K562 (cell line): ENCODE results near the gene ZNF140. TPM values are rescaled to one million over a fixed set of nuclear protein-coding genes. Genes with fewer than 3 reads are reported as not detected.

Experiments used
- ATAC-seq: fragments of 200-7000 bp; cut with Tn5 transposase; 3 replicates; pipeline ENCODE4 v1.9.1; 2020; ENCODE audit warnings: moderate library complexity
- BruUV-seq: library from RNA; stranded (reverse); fragments of 400-500 nt; replicated peaks from 2 replicates; lab custom pipeline; 2021; lab: Mats Ljungman, UMichigan
- CTCF ChIA-PET: fragments of 300-600 bp; formaldehyde crosslinking; extraction: SDS; loops from one replicate; lab custom pipeline; 2021; ENCODE audit warnings: low intra/inter-chr PET ratio; lab: Yijun Ruan, JAX
- POLR2A ChIA-PET: fragments of 300-600, 350-650 bp; sonication (Branson Sonifier 250); formaldehyde crosslinking; extraction: SDS; loops from one replicate; lab custom pipeline; 2021; ENCODE audit warnings: antibody characterized with exemption, inconsistent platforms; lab: Yijun Ruan, JAX
- DNase-seq, 4 experiments: peaks; one replicate each; pipeline versions ENCODE4 v3.0.0 to v3.0.0-alpha.2; 2011 to 2018; ENCODE audit warnings: low spot score in 3 of 4, mixed read lengths in 3 of 4; ENCODE audit errors: extremely low read depth in 1 of 4
- FAIRE-seq: peaks from 2 replicates; lab custom pipeline; 2011; peaks lifted over from hg19 to GRCh38; lab: Jason Lieb, UNC
- H2AFZ ChIP-seq: 2 replicates; pipeline ENCODE4 v1.6.0; 2011; ENCODE audit warnings: low read depth, low read length, control low read depth, inconsistent platforms
- H3K27ac ChIP-seq: fragments of 200-600 bp; 3 replicates; pipeline ENCODE4 v1.8.0; 2011; ENCODE audit warnings: low read depth, mild to moderate bottlenecking, control low read depth, inconsistent platforms, low read length, moderate library complexity, mixed read lengths; ENCODE audit errors: extremely low read depth
- H3K27me3 ChIP-seq, 2 experiments: fragments of 300-600 bp in 1 of 2; 2 replicates in 1 of 2; 3 replicates in 1 of 2; pipeline versions ENCODE4 v1.6.0 to v1.8.0; 2011; ENCODE audit warnings: inconsistent platforms in 2 of 2, low read length in 2 of 2, mild to moderate bottlenecking in 1 of 2, mixed read lengths in 1 of 2, moderate library complexity in 1 of 2; ENCODE audit not compliant: control insufficient read depth in 2 of 2, insufficient read depth in 2 of 2
- H3K36me3 ChIP-seq: fragments of 300-600 bp; 3 replicates; pipeline ENCODE4 v1.8.0; 2011; ENCODE audit warnings: mild to moderate bottlenecking, low read length, inconsistent platforms; ENCODE audit not compliant: control insufficient read depth, insufficient read depth
- H3K4me1 ChIP-seq, 2 experiments: fragments of 200-600 bp in 1 of 2; replicated peaks in 1 of 2; 2 replicates in 1 of 2; 3 replicates in 1 of 2; pipeline versions ENCODE4 v1.5.1 to v1.8.0; 2011; ENCODE audit warnings: inconsistent platforms in 2 of 2, low read length in 2 of 2, mild to moderate bottlenecking in 1 of 2, mixed read lengths in 1 of 2, moderate library complexity in 1 of 2; ENCODE audit not compliant: control insufficient read depth in 2 of 2, insufficient read depth in 2 of 2
- H3K4me2 ChIP-seq: 2 replicates; pipeline ENCODE4 v1.6.1; 2011; ENCODE audit warnings: low read length, control low read depth, inconsistent platforms, mixed read lengths; ENCODE audit not compliant: insufficient read depth
- H3K4me3 ChIP-seq: fragments of 200-600 bp; sonication (generic), shearing (Covaris generic); 2 replicates; pipeline ENCODE4 v1.5.1; 2016; ENCODE audit warnings: control low read depth, inconsistent platforms
- H3K79me2 ChIP-seq: fragments of 200-600 bp; 3 replicates; pipeline ENCODE4 v1.8.0; 2011; ENCODE audit warnings: low read length, inconsistent platforms; ENCODE audit not compliant: control insufficient read depth, insufficient read depth
- H3K9ac ChIP-seq, 2 experiments: 2 replicates each; pipeline versions ENCODE4 v1.6.0 to v1.6.1; 2011; ENCODE audit warnings: low read depth in 2 of 2, low read length in 2 of 2, control low read depth in 1 of 2, inconsistent platforms in 1 of 2, mild to moderate bottlenecking in 1 of 2, mixed read lengths in 1 of 2; ENCODE audit not compliant: insufficient read depth in 1 of 2
- H3K9me1 ChIP-seq: one replicate; pipeline ENCODE4 v1.6.0; 2011; ENCODE audit warnings: inconsistent platforms, mild to moderate bottlenecking, low read length, moderate library complexity; ENCODE audit not compliant: control insufficient read depth, insufficient read depth
- H3K9me3 ChIP-seq: replicated peaks from 2 replicates; pipeline ENCODE4 v1.5.1; 2011; ENCODE audit warnings: low read depth, low read length, inconsistent platforms; ENCODE audit not compliant: control insufficient read depth, insufficient read depth
- H4K20me1 ChIP-seq: replicated peaks from 2 replicates; pipeline ENCODE4 v1.6.1; 2011; ENCODE audit warnings: low read length, inconsistent platforms, mixed read lengths; ENCODE audit not compliant: control insufficient read depth, insufficient read depth
- ATF2 ChIP-seq: sonication (generic); formaldehyde crosslinking; IDR thresholded peaks from 2 replicates; pipeline ENCODE4 v1.8.1; 2022; ENCODE audit warnings: missing genetic modification reagents
- ATF7 ChIP-seq: fragments of 450-650 bp; IDR thresholded peaks from 2 replicates; pipeline ENCODE4 v1.7.1; 2014; ENCODE audit warnings: mild to moderate bottlenecking, moderate library complexity
- BRD4 ChIP-seq: fragments of 200-600 bp; sonication (generic); IDR thresholded peaks from 2 replicates; pipeline ENCODE4 v1.6.1; 2017; ENCODE audit warnings: inconsistent platforms
- CBX5 ChIP-seq: IDR thresholded peaks from 2 replicates; pipeline ENCODE4 v1.6.1; 2014; ENCODE audit warnings: low read depth, borderline replicate concordance
- L3MBTL2 ChIP-seq: fragments of 450-650 bp; IDR thresholded peaks from 2 replicates; pipeline ENCODE4 v1.6.1; 2016; ENCODE audit warnings: mild to moderate bottlenecking, moderate library complexity
- NFE2 ChIP-seq: IDR thresholded peaks from 2 replicates; pipeline ENCODE4 v1.6.1; 2014; ENCODE audit warnings: antibody characterized with exemption, low read depth
- NRF1 ChIP-seq, 2 experiments: fragments of 450-650 bp; IDR thresholded peaks in 1 of 2; conservative IDR thresholded peaks in 1 of 2; 2 replicates each; pipeline ENCODE4 v1.6.1; 2014; ENCODE audit warnings: mild to moderate bottlenecking in 2 of 2
- POLR2B ChIP-seq: fragments of 450-650 bp; IDR thresholded peaks from 2 replicates; pipeline ENCODE4 v1.6.1; 2018; ENCODE audit warnings: low read depth; ENCODE audit not compliant: partially characterized antibody
- RERE ChIP-seq: sonication (generic); formaldehyde crosslinking; IDR thresholded peaks from 2 replicates; pipeline ENCODE4 v1.8.0; 2023; ENCODE audit warnings: missing genetic modification reagents, mild to moderate bottlenecking, borderline replicate concordance
- SMAD4 ChIP-seq: fragments of 250-450 bp; sonication (Bioruptor Pico); conservative IDR thresholded peaks from 2 replicates; pipeline ENCODE4 v1.8.0; 2021; ENCODE audit warnings: inconsistent platforms, mild to moderate bottlenecking, moderate library complexity
- ZBED1 ChIP-seq: IDR thresholded peaks from 2 replicates; pipeline ENCODE4 v1.6.1; 2014
- ZBTB5 ChIP-seq: fragments of 450-650 bp; IDR thresholded peaks from 2 replicates; pipeline ENCODE4 v1.6.1; 2017; ENCODE audit warnings: antibody characterized with exemption
- ZNF280B ChIP-seq: fragments of 250-450 bp; sonication (Bioruptor Pico); IDR thresholded peaks from 2 replicates; pipeline ENCODE4 v1.5.1; 2021; ENCODE audit warnings: mild to moderate bottlenecking
- ZNF354B ChIP-seq: fragments of 250-450 bp; sonication (Bioruptor Pico); IDR thresholded peaks from 2 replicates; pipeline ENCODE4 v1.4.0; 2020
- ZNF75A ChIP-seq: fragments of 450-650 bp; formaldehyde crosslinking; IDR thresholded peaks from 2 replicates; pipeline ENCODE4 v1.4.0; 2020; ENCODE audit warnings: mild to moderate bottlenecking
- WGBS: fragments of 100-300 bp; shearing (Covaris generic); methylation state at CpG from one replicate; pipeline ENCODE4 v1.1.6; 2016; ENCODE audit warnings: low coverage, mixed read lengths; ENCODE audit not compliant: insufficient coverage; ENCODE audit errors: missing lambda C conversion rate; 5-methylcytosine and 5-hydroxymethylcytosine counted together
- in situ Hi-C: fragments of 300-500 bp; cut with MboI; formaldehyde crosslinking; loops from 4 replicates; pipeline ENCODE4 v1.15.0; 2018; ENCODE audit warnings: inconsistent platforms, mixed read lengths
- intact Hi-C: fragments of 100-400 bp; cut with micrococcal nuclease; formaldehyde crosslinking; loops from 2 replicates; pipeline ENCODE4 v1.14.2; 2022
- polyA plus RNA-seq, 8 experiments: library from polyadenylated mRNA; depleted of rRNA in 4 of 8; stranded (reverse) in 5 of 8; unstranded in 3 of 8; fragments of >200 nt; fragmentation: Nextera tagmentation in 2 of 8; fragmentation: Illumina TruSeq in 1 of 8; extraction: Ambion mirVana in 2 of 8; extraction: Trizol in 1 of 8; gene quantifications; 2 replicates each; pipeline versions ENCODE4 v1.2.1 to v1.2.3, GENCODE V29; 2011 to 2014; ENCODE audit warnings: inconsistent platforms in 1 of 8, missing spikeins in 1 of 8
- total RNA-seq, 7 experiments: library from RNA; depleted of rRNA in 6 of 7; stranded (reverse); fragments of >200 nt in 6 of 7; fragmentation: Illumina TruSeq in 2 of 7; extraction: Trizol in 2 of 7; gene quantifications; 2 replicates each; pipeline versions ENCODE4 v1.2.1 to v1.2.3, GENCODE V29; 2011 to 2021; ENCODE audit warnings: low replicate concordance in 1 of 7

Gene ZNF140
- total and polyA plus RNA-seq, 9 of the 15 experiments (the other 6 are each of a cell fraction or from before 2014, with no cell fraction given): 1.6 to 10.9 (median 5.3) TPM

- CTCF ChIA-PET: no interaction called here
- peaks cover 17% of the 10 kb centered on the region; the same call in 2 of the 3 replicates for H3K36me3 ChIP-seq
- FAIRE-seq: no peak
- no peak for TF ChIP-seq RERE (CRISPR knock-in tag)
- no peak for TF ChIP-seq NRF1 (conservative IDR thresholded peaks at IDR 0.05 in 1 of 2, IDR thresholded peaks at IDR 0.05 in 1 of 2)
- no peak for TF ChIP-seq BRD4
- TF ChIP-seq ZBTB5: no peak
- no peak for TF ChIP-seq L3MBTL2
- no peak for TF ChIP-seq ATF7
- TF ChIP-seq ZNF280B (CRISPR knock-in tag): 0 out of 2 replicates have a peak, but pooled peaks have one; percentile 45
- TF ChIP-seq ZNF354B (CRISPR knock-in tag): no peak
- no peak for TF ChIP-seq ZBED1
- TF ChIP-seq CBX5: 0 out of 2 replicates have a peak, but pooled peaks have one; percentile 15
- TF ChIP-seq SMAD4 (CRISPR knock-in tag): no peak
- no peak for TF ChIP-seq POLR2B
- TF ChIP-seq ZNF75A (CRISPR knock-in tag): peak; percentile 96
- TF ChIP-seq ATF2 (CRISPR knock-in tag): no peak
- TF ChIP-seq NFE2: no peak
Measured at GRCh38 chr12:133057446-133057845, 23.3 kb upstream of the ZNF140 start.

More at GRCh38 chr12:133057446-133057845, 23.3 kb upstream of the ZNF140 start:
- no peaks in the 10 kb centered on the region for H3K4me1 ChIP-seq
- no peak overlapping the region for H3K9ac ChIP-seq
- H3K9me1 ChIP-seq: no peaks in the 10 kb centered on the region
- H3K79me2 ChIP-seq: no peaks in the 10 kb centered on the region
- H4K20me1 ChIP-seq: no peaks in the 10 kb centered on the region
- POLR2A ChIA-PET: no interaction called here
- H2AFZ ChIP-seq: no peak overlapping the region
- in situ Hi-C loops: no loop called here
- H3K4me3 ChIP-seq: no peak overlapping the region
- no peak overlapping the region for H3K27ac ChIP-seq
- no peak overlapping the region for H3K4me2 ChIP-seq
- BruUV-seq: no TSS peak
- H3K9me3 ChIP-seq: peaks cover 59% of the 10 kb centered on the region
- H3K27me3 ChIP-seq: no peaks in the 10 kb centered on the region
- ATAC-seq: no peak
- DNase-seq: no peak
- 94% methylated on average over 5 of the region's 5 CpGs for WGBS
- intact Hi-C loops: no loop called here
